Aorta (tissue), 5 donors: ENCODE results near the gene ARHGAP12. TPM values are rescaled to one million over a fixed set of nuclear protein-coding genes. Genes with fewer than 3 reads are reported as not detected.

ENCODE experiments used
- ATAC-seq: fragments of 200-7000 bp; cut with Tn5 transposase; one replicate; pipeline ENCODE4 v1.9.1; 2022; ENCODE audit warnings: moderate library complexity; ENCODE audit not compliant: low FRiP score
- DNase-seq, 2 donors: peaks; one replicate each; pipeline ENCODE4 v3.0.0-alpha.2; 2020
- H3K27ac ChIP-seq, 2 donors: one replicate each; pipeline ENCODE4 v1.5.1; 2013; ENCODE audit warnings: low read length in 2 of 2, mild to moderate bottlenecking in 2 of 2, moderate library complexity in 2 of 2, control low read depth in 1 of 2, inconsistent platforms in 1 of 2, low read depth in 1 of 2
- H3K27me3 ChIP-seq, 2 donors: one replicate each; pipeline ENCODE4 v1.6.1; 2013; ENCODE audit warnings: control low read depth in 1 of 2, low read length in 1 of 2, mild to moderate bottlenecking in 1 of 2, moderate library complexity in 1 of 2; ENCODE audit not compliant: insufficient read depth in 2 of 2, control insufficient read depth in 1 of 2
- H3K36me3 ChIP-seq, 2 donors: one replicate each; pipeline ENCODE4 v1.6.1; 2013; ENCODE audit warnings: control low read depth in 1 of 2, low read length in 1 of 2, mild to moderate bottlenecking in 1 of 2; ENCODE audit not compliant: insufficient read depth in 2 of 2, control insufficient read depth in 1 of 2
- H3K4me1 ChIP-seq, 2 donors: one replicate each; pipeline ENCODE4 v1.6.1; 2013; ENCODE audit warnings: low read length in 2 of 2, control low read depth in 1 of 2, mild to moderate bottlenecking in 1 of 2, moderate library complexity in 1 of 2; ENCODE audit not compliant: insufficient read depth in 2 of 2, control insufficient read depth in 1 of 2
- H3K4me3 ChIP-seq, 2 donors: one replicate each; pipeline ENCODE4 v1.5.1; 2013; ENCODE audit warnings: low read length in 2 of 2, control low read depth in 1 of 2, mild to moderate bottlenecking in 1 of 2
- H3K9me3 ChIP-seq: one replicate; pipeline ENCODE4 v1.6.1; 2013; ENCODE audit warnings: mild to moderate bottlenecking, low read length; ENCODE audit not compliant: control insufficient read depth
- WGBS, 2 donors: extraction: QIAGEN DNeasy Blood & Tissue Kit; methylation state at CpG; one replicate each; pipeline ENCODE4 v1.1.7; 2013; 5-methylcytosine and 5-hydroxymethylcytosine counted together
- intact Hi-C, 2 donors: fragments of 100-400 bp; cut with DNase I; formaldehyde crosslinking; loops; one replicate each; pipeline versions ENCODE4 v1.14.2 to v1.15.0; 2022
- polyA plus RNA-seq, 2 donors: library from polyadenylated mRNA; stranded (reverse); fragments of 200-250 nt; gene quantifications; one replicate each; pipeline ENCODE4 v1.2.3, GENCODE V29; 2013
- total RNA-seq, 2 donors: library from RNA; stranded (reverse); fragmentation: NEBNext Ultra II Directional; extraction: Animal tissue kit (Norgen Biotek cat#: 25700); gene quantifications; one replicate each; pipeline ENCODE4 v1.2.1, GENCODE V29; 2021
- donor health status: healthy with polysubstance abuse.
- donor health status: Bipolar disorder and iron deficiency.
- donor health status: DM: no; HTN: no; CAD: no.
- donor health status: DM: no; HTN: no; CAD: no.
- donor health status: DM: yes; HTN: yes; CAD: no.

Gene ARHGAP12
- total and polyA plus RNA-seq, 4 donors, result 17.0 to 34.6 (median 20.5) TPM

DNA sequence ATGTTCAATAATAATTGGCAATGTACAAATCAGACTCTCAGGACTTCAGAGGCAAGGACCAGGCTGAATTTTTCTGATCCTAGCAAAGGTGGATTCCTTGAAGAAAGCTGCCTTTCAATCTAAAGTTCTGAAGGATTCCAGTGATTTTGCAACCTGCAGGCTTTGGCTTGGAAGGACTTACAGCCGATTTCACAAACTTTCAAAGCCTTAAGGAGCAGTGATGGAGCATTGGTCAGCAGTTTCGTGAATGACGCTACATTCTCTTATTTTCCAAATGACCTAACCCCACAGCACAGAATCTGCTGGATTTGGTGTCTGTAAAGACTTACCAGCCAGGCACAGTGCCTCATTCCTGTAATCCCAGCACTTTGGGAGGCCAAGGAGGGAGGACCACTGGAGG is 167.5 kb downstream of the ARHGAP12 start:
- intact Hi-C loops, result loop anchor here in 1 of 2 donors (2.0 to 10.0 kb wide), 3 partner anchors 62 to 436 kb away; no protein-coding TSS in a partner anchor
- Histone ChIP-seq H3K27me3 (no peaks in the 10 kb centered on the region), H3K36me3 (no peaks in the 10 kb centered on the region), H3K27ac (no peak overlapping the region), H3K4me3 (no peak overlapping the region), H3K4me1 (no peaks in the 10 kb centered on the region), H3K9me3 (no peaks in the 10 kb centered on the region)
- no peak for ATAC-seq
- DNase-seq, result no peak
- 76 to 81% methylated on average over 3 of the region's 3 CpGs for WGBS, 2 donors

- Histone ChIP-seq H3K27ac (peak overlapping the region in 1 of 2 donors; percentile 92), H3K27me3 (no peaks in the 10 kb centered on the region), H3K9me3 (no peaks in the 10 kb centered on the region), H3K36me3 (no peaks in the 10 kb centered on the region), H3K4me1 (no peaks in the 10 kb centered on the region), H3K4me3 (peak overlapping the region in 1 of 2 donors; percentile 74)
- DNase-seq, result no peak
- intact Hi-C loops, result loop anchor here in 1 of 2 donors (2.0 to 10.0 kb wide), 3 partner anchors 62 to 436 kb away; no protein-coding TSS in a partner anchor
- WGBS, 2 donors, result 14 to 18% methylated on average over 8 of the region's 8 CpGs
- no peak for ATAC-seq
Measured at GRCh38 chr10:31760674-31761081, 168.0 kb downstream of the ARHGAP12 start.

DNA sequence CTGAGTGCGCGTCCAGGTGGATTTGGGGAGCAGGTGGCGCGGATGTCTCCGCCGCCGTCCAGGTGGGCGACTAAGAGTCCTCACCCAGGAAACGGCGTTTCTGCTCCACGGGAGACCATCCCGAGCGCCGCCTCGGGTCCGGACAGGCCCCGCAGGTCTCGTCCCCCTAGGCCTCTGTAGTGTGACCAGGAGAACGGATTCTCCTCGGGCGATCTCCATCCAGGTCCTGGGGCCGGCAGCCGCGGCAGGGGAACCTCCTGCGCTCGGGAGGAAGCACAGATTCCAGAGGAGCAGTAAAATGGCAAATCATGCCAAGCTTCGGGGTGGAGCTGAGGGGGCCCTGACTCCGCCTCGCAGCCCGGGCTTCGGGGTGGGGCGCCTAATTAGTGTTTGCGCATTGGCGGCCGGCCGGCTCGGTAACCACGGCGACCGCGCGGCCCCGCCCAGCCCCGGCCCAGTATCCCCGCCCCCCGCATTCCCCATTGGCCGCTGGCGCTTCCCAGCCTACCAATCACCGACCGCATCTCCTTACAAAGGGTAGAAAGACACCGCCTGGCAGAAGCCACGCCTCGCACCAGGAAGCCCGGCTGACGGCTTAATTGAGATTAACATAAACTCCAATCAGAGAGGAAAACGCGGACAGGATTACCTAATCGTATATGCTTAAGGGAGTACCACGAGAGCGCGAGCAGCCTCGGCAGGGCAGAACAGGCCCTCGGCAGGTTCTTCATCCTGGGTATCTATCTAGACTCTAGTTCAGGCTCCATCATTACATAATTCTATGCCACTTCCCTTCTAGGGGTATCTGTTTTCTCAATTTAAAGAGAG is 168.6 kb downstream of the ARHGAP12 start:
- Histone ChIP-seq H3K27me3 (no peaks in the 10 kb centered on the region), H3K27ac (peak overlapping the region; percentile 17 to 92), H3K36me3 (no peaks in the 10 kb centered on the region), H3K4me3 (peak overlapping the region; percentile 71 to 74), H3K4me1 (no peaks in the 10 kb centered on the region), H3K9me3 (no peaks in the 10 kb centered on the region)
- peak; percentile 95 for ATAC-seq
- peak; percentile 97 for DNase-seq
- intact Hi-C loops, result loop anchor here (2.0 to 10.0 kb wide), 5 partner anchors 58 to 435 kb away; no protein-coding TSS in a partner anchor
- 0% methylated on average over 53 to 63 of the region's 63 CpGs for WGBS, 2 donors

GRCh38 chr10:31759124-31759798 is 169.4 kb downstream of the ARHGAP12 start:
- no peaks in the 10 kb centered on the region for H3K36me3 ChIP-seq
- peak overlapping the region; percentile 17 to 85 for H3K27ac ChIP-seq
- DNase-seq (peak; percentile 74 to 82), ATAC-seq (peak; percentile 45)
- intact Hi-C loops, result loop anchor here (5.0 kb wide), 2 partner anchors 57 to 112 kb away; no protein-coding TSS in a partner anchor
- H3K27me3 ChIP-seq, result no peaks in the 10 kb centered on the region
- H3K4me1 ChIP-seq, result no peaks in the 10 kb centered on the region
- 1 to 2% methylated on average over 27 to 36 of the region's 36 CpGs for WGBS, 2 donors
- peak overlapping the region; percentile 55 to 71 for H3K4me3 ChIP-seq
- no peaks in the 10 kb centered on the region for H3K9me3 ChIP-seq

DNA sequence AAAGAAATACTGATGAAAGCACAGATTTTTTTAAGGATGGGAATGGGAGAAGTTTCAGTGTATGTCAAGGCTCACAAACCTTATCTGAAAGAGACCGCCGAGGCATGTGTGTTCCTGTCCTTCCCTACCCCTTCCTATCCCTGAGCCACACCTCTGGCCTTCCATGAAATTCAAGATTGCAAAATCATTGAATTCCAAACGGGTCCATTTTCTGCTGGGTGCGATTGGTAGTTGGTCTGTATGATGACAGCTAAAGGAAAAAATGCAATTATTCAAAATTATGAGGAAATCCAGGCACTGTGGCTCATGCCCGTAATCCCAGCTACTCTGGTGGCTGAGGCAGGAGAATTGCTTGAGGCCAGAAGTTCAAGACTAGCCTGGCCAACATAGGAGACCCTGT is 170.1 kb downstream of the ARHGAP12 start:
- Histone ChIP-seq H3K4me3 (no peak overlapping the region), H3K4me1 (no peaks in the 10 kb centered on the region), H3K9me3 (no peaks in the 10 kb centered on the region), H3K27me3 (no peaks in the 10 kb centered on the region), H3K27ac (peak overlapping the region in 1 of 2 donors; percentile 29), H3K36me3 (no peaks in the 10 kb centered on the region)
- ATAC-seq (no peak), DNase-seq (no peak)
- 55 to 61% methylated on average over 5 of the region's 5 CpGs for WGBS, 2 donors
- intact Hi-C loops, result loop anchor here (5.0 kb wide), 2 partner anchors 56 to 111 kb away; no protein-coding TSS in a partner anchor

DNA sequence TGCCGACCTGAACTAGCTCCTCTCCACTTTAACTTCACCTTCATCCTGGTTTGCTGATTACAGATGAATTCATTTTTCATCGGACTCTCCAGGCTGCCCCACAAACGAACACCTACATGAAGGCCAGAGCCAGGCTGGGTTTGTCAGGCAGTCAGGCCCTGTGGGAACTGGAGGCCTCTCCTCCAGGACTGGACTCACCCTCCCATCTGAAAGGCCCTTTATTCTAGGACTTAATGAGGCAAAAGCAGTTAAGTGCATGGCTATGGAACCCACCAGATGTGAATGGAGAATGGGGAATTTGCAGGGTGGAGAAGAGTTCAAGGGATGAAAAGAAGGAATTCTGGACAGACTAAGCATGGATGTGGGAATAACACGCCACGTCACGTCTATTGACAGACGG is 170.8 kb downstream of the ARHGAP12 start:
- intact Hi-C loops, result loop anchor here (5.0 kb wide), 2 partner anchors 56 to 111 kb away; no protein-coding TSS in a partner anchor

DNA sequence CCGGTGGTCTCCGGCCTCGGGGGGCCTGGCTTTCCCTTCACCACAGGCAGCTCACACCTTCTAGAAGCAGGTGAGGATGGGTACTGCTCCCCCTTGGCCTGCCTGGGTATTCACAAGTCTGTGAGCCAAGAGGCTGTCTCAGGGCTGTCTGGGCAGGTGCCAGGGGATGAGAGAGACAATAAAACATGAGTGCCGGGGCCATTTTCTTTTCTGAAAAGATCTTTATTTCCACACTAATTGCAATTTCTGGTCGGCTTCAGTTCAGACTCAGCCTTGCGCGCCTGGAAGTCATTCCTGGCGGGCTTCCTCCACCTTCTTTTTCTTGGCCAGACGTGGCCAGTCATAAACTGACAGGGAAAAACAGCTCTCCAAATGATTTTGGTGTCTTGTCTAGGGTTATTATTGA is 171.2 kb downstream of the ARHGAP12 start:
- intact Hi-C loops, result loop anchor here (5.0 kb wide), 2 partner anchors 55 to 110 kb away; no protein-coding TSS in a partner anchor
- 21 to 27% methylated on average over 9 of the region's 9 CpGs for WGBS, 2 donors
- H3K4me1 ChIP-seq, result no peaks in the 10 kb centered on the region
- H3K4me3 ChIP-seq, result no peak overlapping the region
- no peaks in the 10 kb centered on the region for H3K36me3 ChIP-seq
- H3K27ac ChIP-seq, result peak overlapping the region in 1 of 2 donors; percentile 70
- DNase-seq (no peak), ATAC-seq (no peak)
- no peaks in the 10 kb centered on the region for H3K9me3 ChIP-seq
- H3K27me3 ChIP-seq, result no peaks in the 10 kb centered on the region

More for the DNA sequence above, 170.8 kb downstream of the ARHGAP12 start:
- Histone ChIP-seq H3K27ac (peak overlapping the region in 1 of 2 donors; percentile 70), H3K9me3 (no peaks in the 10 kb centered on the region), H3K27me3 (no peaks in the 10 kb centered on the region), H3K4me1 (no peaks in the 10 kb centered on the region), H3K36me3 (no peaks in the 10 kb centered on the region), H3K4me3 (no peak overlapping the region)
- DNase-seq (no peak), ATAC-seq (no peak)
- WGBS, 2 donors, result 42 to 45% methylated on average over 7 of the region's 7 CpGs

DNA sequence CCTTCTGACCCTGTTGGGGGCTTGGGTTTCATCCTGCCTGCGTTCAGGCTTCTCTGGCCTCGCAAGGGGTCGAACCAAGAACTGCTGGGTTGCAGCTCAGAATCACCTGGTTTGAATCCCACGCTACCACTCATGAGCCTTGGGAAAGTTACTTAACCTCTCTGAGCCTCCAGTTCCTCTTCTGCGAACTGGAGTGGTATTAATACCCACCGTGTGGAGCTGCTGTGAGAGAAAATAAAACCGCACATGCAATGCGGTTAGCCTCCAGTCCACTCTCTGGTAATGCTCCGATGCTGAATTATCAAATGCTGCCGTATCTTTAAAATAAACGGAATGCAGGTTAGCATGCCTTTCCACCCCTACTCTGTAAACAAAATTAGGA is 171.9 kb downstream of the ARHGAP12 start:
- intact Hi-C loops, result loop anchor here (5.0 kb wide), 2 partner anchors 54 to 109 kb away; no protein-coding TSS in a partner anchor
- no peak overlapping the region for H3K27ac ChIP-seq
- no peaks in the 10 kb centered on the region for H3K36me3 ChIP-seq
- 80 to 82% methylated on average over 11 of the region's 11 CpGs for WGBS, 2 donors
- no peak overlapping the region for H3K4me3 ChIP-seq
- no peaks in the 10 kb centered on the region for H3K27me3 ChIP-seq
- no peaks in the 10 kb centered on the region for H3K4me1 ChIP-seq
- ATAC-seq (no peak), DNase-seq (no peak)
- no peaks in the 10 kb centered on the region for H3K9me3 ChIP-seq
